GM10847 (cell line): ENCODE data around the gene DIPK2B.

Experiments
- POLR2A ChIP-seq: IDR thresholded peaks from 2 replicates; pipeline ENCODE4 v1.6.1; 2011; ENCODE audit not compliant: insufficient read length; ENCODE audit errors: extremely low read depth

DIPK2B gene

DNA sequence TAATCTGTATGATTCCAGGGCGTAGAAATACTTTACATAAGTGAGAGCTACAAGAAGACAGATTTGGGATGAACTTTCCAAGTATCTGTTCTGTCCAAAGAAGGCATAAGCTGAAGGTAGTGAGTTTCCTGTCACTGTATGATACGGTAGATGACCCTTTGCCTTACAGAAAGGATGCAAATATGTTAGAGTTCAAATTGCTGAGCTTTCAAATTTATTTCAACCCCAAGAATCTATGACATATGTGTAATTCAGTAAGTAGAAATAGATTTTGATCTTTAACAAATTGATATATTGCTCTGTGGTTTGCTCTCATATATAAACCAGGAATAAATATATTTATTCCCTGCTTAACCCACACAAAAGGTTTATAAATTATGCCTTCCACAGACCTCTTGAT, 16.5 kb downstream of the DIPK2B start:
- TF ChIP-seq POLR2A = no peak

DNA sequence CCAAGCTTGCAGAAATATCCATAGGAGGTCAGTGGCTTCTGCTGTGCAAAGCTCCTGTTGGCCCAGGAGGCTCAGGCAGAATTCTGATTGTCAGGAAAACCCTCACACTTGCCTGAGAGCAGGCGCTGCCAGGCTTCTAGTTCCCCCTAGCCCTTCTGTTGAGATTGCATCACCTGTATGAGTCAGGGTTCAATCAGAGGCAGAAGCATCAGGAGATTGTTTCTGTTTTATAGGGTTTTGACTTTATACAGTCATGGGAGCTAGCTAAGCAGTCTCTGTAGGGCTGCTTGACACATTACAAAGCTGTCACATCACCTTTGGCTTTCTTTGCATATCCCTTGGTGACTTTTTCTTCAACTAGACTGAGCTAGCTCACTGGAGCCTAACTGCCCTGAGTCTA, 27.8 kb downstream of the DIPK2B start:
- TF ChIP-seq POLR2A = no peak

DNA sequence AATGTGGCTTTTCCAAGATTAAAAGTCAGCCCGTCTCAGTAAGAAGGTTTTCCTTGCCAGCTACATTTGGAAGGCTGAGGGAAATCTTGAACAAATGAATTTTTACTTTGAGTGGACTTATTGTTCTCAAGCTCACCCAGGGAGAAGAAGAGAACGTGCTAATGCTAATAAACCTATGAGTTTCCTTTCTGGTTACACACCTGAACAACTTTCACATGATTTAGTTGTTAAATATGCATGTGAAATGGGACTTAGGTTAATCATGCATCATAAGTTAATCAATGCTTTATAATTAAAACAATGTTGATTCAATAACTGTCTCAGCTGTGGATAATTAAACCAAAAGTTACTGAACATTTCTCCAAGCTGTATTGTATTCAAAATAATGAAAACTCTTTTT, 33.9 kb downstream of the DIPK2B start:
- TF ChIP-seq POLR2A = no peak

GRCh38 chrX:45165726-45166125, 35.0 kb downstream of the DIPK2B start:
- no peak for TF ChIP-seq POLR2A

GRCh38 chrX:45164995-45165394, 35.7 kb downstream of the DIPK2B start:
- no peak for TF ChIP-seq POLR2A

DNA sequence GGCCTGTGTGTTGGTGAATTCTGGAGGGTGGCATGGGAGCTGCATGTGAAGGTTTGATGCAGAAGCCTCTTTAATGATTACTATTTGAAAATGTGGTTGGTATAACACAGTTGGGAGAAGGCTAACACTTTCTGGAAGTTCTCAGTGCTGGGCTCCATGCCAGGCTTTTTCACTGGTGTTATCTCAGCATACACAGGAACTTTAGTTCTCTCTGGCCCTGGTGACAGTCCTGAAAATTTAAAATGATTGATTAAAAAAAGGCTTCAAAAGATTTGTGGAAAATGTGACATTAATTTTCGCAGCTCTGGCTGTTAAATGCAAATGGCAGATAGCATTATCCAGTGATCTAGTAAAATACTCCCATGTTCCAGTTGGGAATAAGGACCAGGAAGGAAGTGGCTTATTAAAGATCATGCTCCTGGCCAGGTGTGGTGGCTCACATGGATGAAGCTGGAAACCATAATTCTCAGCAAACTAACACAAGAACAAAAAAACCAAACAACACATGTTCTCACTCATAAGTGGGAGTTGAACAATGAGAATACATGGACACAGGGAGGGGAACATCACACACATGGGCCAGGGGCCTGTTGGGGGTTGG, 36.6 kb downstream of the DIPK2B start:
- no peak for TF ChIP-seq POLR2A

- no peak for TF ChIP-seq POLR2A
These were observed 43.0 kb downstream of the DIPK2B start for GRCh38 chrX:45157647-45158046.

- TF ChIP-seq POLR2A = no peak
These were observed 46.2 kb downstream of the DIPK2B start for GRCh38 chrX:45154462-45154861.

DNA sequence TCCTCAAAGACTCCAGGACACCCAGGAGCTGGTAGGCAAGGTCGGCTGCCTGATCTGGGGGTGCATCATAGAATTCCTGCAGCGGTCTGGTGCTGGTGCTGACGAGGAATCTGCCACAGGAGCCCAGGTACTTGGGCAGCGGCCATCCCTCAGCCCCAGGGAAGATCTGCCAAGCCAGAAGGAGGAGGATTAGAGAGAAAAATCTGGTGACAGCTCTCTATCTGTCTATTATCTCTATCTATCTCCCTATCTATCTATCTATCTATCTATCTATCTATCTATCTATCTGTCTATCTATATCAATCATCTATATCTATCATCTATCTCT, 46.7 kb downstream of the DIPK2B start:
- no peak for TF ChIP-seq POLR2A
